Cardiac muscle cell (in vitro differentiated cells and primary cell): ENCODE measurements around the gene CD300A. TPM values are rescaled to one million over a fixed set of nuclear protein-coding genes. Genes with fewer than 3 reads are reported as not detected.

Experiments
- DNase-seq, 2 donors: peaks; one replicate each; pipeline versions ENCODE4 v3.0.0 to v3.0.0-alpha.2; 2010 to 2017; ENCODE audit warnings: low read depth in 1 of 2, low spot score in 1 of 2
- H3K27ac ChIP-seq: fragments of 200-600 bp; sonication (generic); 2 replicates; pipeline ENCODE4 v1.5.1; 2016
- H3K27me3 ChIP-seq: fragments of 200-600 bp; sonication (generic); 2 replicates; pipeline ENCODE4 v1.6.0; 2016; ENCODE audit warnings: control low read depth
- H3K36me3 ChIP-seq: fragments of 200-600 bp; sonication (generic); 2 replicates; pipeline ENCODE4 v1.5.1; 2016; ENCODE audit warnings: control low read depth
- H3K4me1 ChIP-seq: fragments of 200-600 bp; sonication (generic); 2 replicates; pipeline ENCODE4 v1.8.1; 2017; ENCODE audit warnings: low read depth, mild to moderate bottlenecking, mixed run types
- H3K4me3 ChIP-seq: fragments of 200-600 bp; sonication (generic); 2 replicates; pipeline ENCODE4 v1.5.1; 2016; ENCODE audit warnings: mild to moderate bottlenecking
- H3K9me3 ChIP-seq: fragments of 200-600 bp; sonication (generic); 2 replicates; pipeline ENCODE4 v1.5.1; 2017; ENCODE audit warnings: low read depth, mild to moderate bottlenecking, control low read depth
- polyA plus RNA-seq: library from polyadenylated mRNA; unstranded; fragments of >200 nt; fragmentation: Nextera tagmentation; extraction: Ambion mirVana; gene quantifications from 2 replicates; pipeline ENCODE4 v1.2.1, GENCODE V29; 2016
- total RNA-seq: library from RNA; depleted of rRNA; stranded (reverse); fragments of >200 nt; gene quantifications from 2 replicates; pipeline ENCODE4 v1.2.3, GENCODE V29; 2016
- TF ChIP-seq, protein P1 (sequence below): IDR thresholded peaks from 2 replicates; pipeline ENCODE4 v1.5.1; 2012; ENCODE audit warnings: low read depth, mild to moderate bottlenecking, low read length

CD300A gene
- total and polyA plus RNA-seq, 2 experiments from 2014 or later, result 2.6 to 2.7 TPM

DNA sequence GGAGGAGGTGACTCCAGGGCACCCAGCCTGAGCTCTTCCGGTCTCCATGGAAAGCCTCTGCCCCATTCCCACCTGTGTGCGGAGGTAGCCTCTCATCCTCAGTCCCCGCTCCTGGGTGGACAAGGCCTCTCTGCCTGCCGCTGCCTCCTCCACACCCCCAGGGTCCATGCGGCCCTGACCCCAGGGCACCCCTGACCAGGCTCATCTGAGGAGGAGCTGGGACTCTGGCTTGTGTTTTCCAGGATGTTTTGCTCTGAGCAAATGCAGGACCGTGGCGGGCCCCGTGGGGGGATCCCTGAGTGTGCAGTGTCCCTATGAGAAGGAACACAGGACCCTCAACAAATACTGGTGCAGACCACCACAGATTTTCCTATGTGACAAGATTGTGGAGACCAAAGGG lies 6.9 kb downstream of the CD300A start:
- Histone ChIP-seq H3K4me3 (no peak overlapping the region), H3K36me3 (no peaks in the 10 kb centered on the region), H3K9me3 (no peaks in the 10 kb centered on the region), H3K4me1 (no peaks in the 10 kb centered on the region), H3K27ac (no peak overlapping the region), H3K27me3 (no peaks in the 10 kb centered on the region)
- DNase-seq, result no peak
- TF ChIP-seq, protein P1, sequence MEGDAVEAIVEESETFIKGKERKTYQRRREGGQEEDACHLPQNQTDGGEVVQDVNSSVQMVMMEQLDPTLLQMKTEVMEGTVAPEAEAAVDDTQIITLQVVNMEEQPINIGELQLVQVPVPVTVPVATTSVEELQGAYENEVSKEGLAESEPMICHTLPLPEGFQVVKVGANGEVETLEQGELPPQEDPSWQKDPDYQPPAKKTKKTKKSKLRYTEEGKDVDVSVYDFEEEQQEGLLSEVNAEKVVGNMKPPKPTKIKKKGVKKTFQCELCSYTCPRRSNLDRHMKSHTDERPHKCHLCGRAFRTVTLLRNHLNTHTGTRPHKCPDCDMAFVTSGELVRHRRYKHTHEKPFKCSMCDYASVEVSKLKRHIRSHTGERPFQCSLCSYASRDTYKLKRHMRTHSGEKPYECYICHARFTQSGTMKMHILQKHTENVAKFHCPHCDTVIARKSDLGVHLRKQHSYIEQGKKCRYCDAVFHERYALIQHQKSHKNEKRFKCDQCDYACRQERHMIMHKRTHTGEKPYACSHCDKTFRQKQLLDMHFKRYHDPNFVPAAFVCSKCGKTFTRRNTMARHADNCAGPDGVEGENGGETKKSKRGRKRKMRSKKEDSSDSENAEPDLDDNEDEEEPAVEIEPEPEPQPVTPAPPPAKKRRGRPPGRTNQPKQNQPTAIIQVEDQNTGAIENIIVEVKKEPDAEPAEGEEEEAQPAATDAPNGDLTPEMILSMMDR, result no peak

DNA sequence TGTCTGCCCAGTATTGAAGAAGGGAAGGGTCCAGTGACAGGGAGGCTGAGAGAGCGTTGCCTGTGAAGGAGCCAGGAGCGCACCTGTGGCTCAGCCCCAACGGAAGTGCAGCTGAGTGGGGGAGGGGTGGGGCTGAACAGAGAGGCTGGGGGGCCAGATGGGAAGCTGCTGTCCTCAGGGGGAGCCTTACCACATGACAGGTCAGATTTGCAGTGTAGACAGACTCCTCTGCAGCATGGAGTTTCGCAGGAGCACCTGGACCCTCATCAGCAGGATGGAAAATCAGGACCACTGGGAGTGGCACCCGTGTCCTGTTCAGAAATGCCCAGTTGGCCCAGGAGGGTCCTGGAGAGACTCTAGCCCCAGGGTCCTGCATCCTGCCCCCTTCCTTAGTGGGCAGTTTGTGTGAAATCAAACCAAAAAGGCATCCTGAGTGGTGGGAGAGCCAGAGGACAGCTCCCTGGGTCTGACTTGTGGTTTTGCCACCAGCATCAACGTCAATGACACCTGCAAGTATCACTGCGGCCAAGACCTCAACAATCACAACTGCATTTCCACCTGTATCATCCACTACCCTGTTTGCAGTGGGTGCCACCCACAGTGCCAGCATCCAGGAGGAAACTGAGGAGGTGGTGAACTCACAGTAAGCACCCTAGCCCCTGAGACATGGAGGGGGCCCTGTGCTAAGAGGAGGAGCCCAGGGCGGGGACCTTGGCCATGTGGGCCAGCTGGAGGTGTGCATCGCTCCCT lies 7.8 kb downstream of the CD300A start:
- Histone ChIP-seq H3K27ac (no peak overlapping the region), H3K4me3 (no peak overlapping the region), H3K9me3 (no peaks in the 10 kb centered on the region), H3K36me3 (no peaks in the 10 kb centered on the region), H3K27me3 (peaks cover 4% of the 10 kb centered on the region), H3K4me1 (no peaks in the 10 kb centered on the region)
- DNase-seq, result no peak
- TF ChIP-seq, protein P1, result no peak

DNA sequence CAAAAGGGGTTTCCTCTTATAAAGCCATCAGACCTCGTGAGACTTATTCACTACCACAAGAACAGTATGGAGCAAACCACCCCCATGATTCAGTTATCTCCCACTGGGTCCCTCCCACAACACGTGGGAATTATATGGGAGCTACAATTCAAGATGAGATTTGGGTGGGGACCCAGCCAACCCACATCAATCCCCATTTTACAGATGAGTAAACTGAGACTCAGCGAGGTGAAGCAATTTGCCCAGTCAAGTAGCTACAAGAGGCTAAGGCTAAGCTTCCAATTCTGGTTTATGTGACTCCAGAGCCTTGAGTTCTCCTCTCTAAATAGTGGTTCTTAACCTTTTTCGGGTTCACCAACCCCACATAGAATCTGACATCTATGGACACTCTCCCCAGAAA lies 8.8 kb downstream of the CD300A start:
- DNase-seq, result no peak
- Histone ChIP-seq H3K4me3 (no peak overlapping the region), H3K36me3 (no peaks in the 10 kb centered on the region), H3K27me3 (peaks cover 4% of the 10 kb centered on the region), H3K9me3 (no peaks in the 10 kb centered on the region), H3K4me1 (no peaks in the 10 kb centered on the region), H3K27ac (no peak overlapping the region)
- TF ChIP-seq, protein P1, result no peak

DNA sequence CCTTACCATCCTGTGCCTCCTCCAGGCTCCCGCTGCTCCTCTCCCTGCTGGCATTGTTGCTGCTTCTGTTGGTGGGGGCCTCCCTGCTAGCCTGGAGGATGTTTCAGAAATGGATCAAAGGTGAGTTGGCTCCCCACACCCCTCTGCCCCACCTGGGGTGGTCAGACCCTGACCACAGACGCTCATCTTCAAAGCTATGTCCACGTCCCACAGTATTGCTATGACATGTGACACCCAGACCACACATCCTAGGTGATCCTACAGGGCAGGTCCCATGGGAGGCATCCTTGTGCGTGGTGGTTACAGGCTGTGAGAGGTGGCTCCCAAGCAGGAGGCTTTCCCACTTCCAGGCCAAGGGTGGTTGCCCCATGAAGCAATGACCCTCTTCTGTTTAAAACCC lies 11.0 kb downstream of the CD300A start:
- TF ChIP-seq, protein P1, result no peak
- Histone ChIP-seq H3K4me1 (no peaks in the 10 kb centered on the region), H3K9me3 (no peaks in the 10 kb centered on the region), H3K27me3 (peaks cover 4% of the 10 kb centered on the region), H3K4me3 (no peak overlapping the region), H3K27ac (no peak overlapping the region), H3K36me3 (no peaks in the 10 kb centered on the region)
- DNase-seq, result no peak

DNA sequence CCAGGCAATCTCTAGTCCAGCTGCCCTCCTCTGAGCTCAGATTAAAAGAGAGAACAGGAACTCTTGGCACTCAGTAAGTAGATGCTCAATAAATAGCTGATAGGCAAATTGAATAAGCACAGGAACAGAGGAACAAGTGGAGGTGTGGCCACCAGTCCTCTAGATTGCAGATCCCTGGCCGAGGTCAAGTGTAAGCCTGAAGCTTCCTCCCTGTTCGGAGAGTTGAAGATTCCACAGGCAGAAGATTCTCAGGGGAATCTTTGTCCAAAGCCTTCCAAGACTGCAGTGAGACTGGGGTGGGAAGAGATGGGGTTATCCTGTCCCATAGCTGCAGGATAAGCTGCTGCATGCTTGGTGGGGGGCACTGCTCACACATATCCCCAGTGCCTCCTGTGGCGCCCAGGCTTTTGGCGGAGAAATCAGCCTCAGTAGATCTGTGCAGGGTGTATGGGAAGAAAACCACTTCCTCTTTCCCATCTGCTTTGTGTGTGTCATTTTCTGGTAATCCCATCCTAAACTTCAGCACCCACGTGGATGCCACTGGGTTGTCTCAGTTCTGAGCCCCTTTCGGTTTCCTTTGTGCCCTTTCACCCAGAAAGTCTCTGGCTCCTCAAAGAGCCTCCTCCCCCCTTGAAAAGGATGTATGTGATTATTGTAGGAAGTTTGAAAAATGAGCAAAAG lies 12.1 kb downstream of the CD300A start:
- Histone ChIP-seq H3K27ac (no peak overlapping the region), H3K4me3 (no peak overlapping the region), H3K27me3 (peaks cover 4% of the 10 kb centered on the region), H3K36me3 (no peaks in the 10 kb centered on the region), H3K4me1 (no peaks in the 10 kb centered on the region), H3K9me3 (no peaks in the 10 kb centered on the region)
- no peak for DNase-seq
- TF ChIP-seq, protein P1, result no peak
